Stimulated activated CD4-positive, alpha-beta T cell treated with anti-CD3 and anti-CD28 coated beads, Interleukin-4, amount 100 ng/mL, for 1 hour (primary cell): Measurements from ENCODE around the gene RTN4.
"Not testable (repeated sequence)": the region's sequence is repeated elsewhere in the genome, so short reads cannot be mapped to it uniquely, and the experiment has no call there.

Source experiments
- DNase-seq: peaks from one replicate; pipeline ENCODE4 v3.0.0-alpha.2; 2020

The RTN4 gene

DNA sequence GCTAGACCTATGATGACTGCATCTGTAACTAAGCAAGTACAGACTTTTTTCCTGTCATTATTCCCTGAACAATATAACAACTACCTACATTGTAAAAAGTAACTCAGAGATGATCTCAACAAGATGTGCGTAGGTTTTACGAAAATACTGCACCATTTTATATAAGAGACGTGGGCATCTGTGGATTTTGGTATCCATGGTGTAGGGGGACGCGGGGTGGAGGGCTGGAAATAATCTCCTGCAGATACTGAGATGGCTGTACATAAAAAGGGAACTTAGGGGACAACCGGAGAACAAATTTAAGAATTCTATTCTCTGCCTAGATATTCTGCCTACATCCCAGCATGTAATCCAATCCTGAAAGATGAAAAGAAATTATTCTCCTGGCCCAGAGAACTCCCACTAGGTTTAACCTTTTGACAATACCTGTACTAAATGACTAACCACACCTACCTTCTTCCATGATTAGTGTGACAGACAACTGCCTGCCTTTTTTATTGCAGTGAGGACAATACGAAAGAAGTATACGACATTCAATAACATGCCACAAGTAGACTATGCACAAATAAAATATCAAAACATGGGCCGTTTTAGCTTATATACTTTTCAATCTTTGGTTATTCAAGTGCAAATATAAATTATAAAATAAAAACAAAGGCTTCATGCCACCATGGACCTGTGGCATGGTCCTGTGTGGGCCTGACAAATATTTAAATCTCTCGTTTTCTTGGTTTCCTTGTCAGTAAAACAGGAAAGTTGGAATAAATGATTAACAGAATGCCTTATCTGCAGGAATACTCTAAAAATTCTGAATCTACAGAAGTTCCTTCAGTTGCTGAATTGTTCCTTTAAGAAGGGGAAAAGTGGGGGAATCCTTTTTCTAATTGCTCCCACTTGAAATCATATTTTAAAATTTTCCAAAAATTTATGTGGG, 46.3 kb downstream of the RTN4 start:
- no peak for DNase-seq

DNA sequence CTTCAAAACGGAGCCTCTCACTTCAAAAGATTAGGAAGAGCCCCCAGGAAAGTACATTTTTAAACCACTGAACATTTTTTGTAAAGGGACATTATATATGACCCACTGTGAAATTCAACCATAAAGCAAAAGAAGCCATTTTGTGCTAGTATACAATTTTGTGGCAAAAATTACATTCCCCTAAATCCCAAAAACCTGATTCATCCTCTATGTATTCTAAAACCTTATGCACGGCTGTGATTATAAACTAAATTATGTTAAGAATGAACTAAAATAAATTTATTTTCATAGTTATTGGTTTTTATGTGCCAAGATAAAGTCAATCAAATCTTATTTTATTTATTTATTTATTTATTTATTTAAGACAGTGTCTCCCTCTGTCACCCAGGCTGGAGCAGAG, 48.5 kb downstream of the RTN4 start:
- DNase-seq: no peak

DNA sequence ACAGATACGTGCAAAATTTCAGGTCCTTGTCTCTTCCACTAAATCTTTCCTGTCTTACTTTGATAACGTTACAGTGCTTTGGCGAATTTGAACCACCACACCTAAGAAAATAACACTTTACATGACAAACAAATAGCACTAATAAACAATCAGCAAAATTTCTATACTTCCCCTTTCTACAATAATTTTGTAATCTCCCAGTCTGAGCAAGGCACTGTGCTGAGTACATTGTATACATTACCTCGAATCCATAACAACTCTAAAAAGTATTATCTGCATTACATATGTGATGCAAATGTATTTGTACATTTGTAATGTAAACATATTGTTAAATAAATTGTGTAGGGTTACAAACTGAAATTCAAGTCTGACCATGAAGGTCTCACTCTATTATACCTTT, 49.9 kb downstream of the RTN4 start:
- DNase-seq: no peak

DNA sequence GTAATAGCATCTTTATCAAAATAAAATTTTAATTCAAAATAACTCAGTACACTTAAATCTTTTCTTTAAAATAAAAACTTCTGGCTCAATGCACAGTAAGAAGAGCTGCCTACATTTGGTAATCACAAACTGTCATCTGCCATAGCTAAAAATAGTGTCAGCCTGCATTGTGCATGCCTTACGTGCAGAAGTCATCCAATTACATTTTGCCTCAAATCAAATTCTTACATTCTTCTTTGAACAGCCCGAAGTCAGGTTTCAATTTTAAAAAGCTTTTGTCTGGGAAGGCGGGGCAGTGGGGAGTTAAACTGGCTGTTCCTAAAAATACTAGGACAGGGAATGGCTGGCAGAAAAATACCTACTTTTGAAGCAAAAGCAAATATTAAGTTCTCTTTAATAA, 51.1 kb downstream of the RTN4 start:
- no peak for DNase-seq

DNA sequence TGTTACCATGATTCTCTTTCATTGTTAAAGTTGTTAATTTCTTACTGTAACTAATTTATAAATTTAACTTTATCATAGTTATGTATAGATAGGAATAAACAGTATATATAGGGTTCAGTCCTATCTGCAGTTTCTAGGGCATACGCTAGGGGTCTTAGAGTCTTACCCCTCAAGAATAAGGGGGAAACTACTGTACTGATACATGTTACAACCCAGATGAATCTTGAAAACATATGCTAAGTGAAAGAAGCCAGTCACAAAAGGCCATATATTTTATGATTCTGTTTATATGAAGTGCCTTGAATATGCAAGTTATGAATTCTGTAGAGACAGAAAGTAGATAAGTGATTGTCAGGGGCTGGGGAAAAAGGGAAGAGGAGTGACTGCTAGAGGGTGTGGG, 52.4 kb downstream of the RTN4 start:
- no peak for DNase-seq

DNA sequence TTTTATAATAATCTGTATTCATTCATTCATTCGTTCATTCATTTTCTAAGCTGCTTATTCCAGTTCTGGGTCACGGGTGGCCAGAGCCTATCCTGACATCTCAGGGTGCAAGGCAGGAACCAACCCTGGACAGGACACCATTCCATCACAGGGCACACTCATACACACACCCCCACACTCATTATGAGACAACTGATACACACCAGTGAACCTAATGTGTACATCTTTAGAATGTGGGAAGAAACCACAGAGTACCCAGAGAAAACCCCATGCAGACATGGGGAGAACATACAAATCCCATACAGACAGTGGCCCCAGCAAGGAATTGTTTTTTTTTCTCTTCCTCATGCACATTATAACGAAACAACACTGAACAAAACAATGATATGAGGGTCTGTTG, 54.7 kb downstream of the RTN4 start:
- no peak for DNase-seq

DNA sequence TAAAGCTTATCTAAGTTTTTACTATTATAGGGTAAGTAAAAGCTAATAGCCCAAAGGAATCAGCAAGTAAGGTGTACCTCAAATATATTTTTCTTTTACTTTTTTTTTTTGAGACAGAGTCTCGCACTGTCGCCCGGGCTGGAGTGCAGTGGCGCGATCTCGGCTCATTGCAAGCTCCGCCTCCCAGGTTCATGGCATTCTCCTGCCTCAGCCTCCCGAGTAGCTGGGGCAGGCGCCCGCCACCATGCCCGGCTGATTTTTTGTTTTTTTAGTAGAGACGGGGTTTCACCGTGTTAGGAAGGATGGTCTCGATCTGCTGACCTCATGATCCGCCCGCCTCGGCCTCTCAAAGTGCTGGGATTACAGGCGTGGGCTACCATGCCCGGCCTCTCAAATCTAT, 59.6 kb downstream of the RTN4 start:
- DNase-seq: not testable (repeated sequence)

DNA sequence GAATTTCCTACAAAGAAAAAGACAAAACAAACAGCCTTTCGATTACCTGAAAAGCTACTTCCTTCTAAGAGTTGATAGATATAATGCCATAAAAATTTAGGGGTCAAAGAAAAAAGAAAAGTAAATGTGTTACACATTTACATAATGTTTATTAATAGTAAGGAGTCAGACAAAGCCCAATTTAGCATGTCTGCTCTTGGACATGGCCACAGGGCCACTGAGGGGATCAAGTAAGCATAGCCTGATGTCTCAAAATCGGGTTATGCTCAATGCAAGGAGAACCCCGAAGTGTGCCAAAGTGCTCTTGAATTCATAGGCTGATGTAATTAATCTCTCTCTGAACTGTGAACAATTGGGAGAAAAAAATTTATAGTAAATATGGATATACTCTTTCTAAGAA, 61.6 kb downstream of the RTN4 start:
- no peak for DNase-seq

DNA sequence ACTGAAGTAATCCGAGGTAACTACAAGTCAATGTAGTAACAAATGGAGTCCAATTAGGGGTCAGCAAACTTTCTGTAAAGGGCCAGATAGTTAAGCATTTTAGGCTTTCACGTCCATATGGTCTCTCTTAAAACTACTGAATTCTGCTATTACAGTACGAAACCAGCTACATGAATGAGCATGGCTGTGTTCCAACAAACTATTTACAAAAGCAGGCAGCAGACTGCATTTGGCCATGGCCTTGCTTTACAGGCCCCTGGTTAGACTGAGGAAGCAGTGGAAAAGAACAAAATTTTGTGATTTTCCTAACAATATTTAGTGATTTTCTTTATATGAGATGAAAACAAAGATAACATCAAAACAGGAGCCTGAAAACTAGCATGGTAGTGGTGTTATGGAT, 64.0 kb downstream of the RTN4 start:
- no peak for DNase-seq

DNA sequence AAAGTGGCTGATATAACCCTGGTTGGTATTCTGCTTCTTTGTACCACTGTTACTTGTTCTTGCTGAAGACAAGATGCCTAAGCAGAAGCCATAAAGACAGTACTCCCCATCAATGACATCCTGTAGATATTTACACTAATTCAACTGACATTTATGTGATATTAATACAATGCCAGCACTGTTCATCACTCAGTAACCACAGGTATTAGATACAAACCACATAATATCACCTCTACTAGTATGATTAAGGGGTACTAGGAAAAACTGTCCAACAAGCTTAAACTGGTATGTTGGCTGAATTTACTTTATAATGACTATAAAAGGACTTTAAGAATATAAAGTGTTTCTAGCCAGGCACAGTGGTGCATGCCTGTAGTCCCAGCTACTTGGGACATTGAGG, 65.8 kb downstream of the RTN4 start:
- DNase-seq: no peak

DNA sequence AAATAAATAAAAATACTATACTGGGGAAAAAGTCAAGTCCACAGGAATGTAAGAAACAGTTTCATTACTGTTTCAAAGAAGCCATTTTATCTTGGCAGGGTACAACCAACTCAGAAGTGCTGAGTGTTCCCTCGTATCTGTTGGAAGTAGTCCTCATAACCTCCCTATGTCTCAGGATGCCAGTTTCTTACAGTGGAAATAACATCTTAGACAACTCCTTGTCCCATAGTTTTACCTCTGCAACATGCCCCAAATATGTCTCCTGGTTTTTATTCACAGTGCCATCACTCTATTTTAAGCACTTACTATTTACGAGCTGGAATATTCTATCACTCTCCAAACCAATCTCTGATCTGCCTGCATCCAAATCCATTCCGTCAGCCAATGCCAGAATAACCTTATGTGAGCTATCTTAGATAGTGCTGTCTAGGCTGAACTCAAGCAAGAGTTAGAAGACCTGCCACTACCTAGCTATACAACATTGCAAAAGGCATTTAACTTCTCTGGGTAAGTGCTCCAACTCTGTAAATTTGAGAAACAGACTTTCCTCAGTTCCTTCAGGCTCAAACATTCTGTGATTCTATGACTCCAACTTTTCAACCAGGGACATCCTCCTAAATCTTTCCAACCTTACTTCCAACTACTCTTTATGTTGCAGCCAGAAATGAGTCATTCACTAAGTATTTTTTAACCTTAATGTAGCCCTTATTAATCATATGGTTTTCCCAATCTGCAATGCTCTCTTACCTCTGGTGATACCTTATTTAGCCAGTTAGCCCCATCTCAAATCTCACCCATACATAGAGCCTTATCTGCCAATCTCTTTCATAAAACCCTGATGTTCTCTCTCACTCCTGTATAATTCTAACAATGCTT, 66.7 kb downstream of the RTN4 start:
- no peak for DNase-seq

DNA sequence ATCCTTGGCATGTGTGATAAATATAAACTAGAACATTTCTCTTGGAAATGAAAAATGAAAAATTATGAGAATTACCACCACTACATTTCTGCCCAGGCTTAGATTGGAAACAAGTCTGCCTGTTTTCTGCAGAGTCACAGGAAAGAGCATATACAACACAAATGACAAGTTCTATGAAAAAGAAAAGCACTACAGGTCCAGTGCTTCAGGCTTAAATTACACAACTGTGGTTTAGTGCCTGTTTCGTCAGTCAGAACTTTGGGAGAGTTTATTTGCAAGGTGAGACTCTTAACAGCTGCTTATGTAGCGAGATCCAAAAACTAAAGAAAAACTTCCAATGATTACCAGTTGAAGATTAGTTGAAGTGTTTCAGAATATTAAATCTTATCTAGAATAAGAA, 68.9 kb downstream of the RTN4 start:
- no peak for DNase-seq

DNA sequence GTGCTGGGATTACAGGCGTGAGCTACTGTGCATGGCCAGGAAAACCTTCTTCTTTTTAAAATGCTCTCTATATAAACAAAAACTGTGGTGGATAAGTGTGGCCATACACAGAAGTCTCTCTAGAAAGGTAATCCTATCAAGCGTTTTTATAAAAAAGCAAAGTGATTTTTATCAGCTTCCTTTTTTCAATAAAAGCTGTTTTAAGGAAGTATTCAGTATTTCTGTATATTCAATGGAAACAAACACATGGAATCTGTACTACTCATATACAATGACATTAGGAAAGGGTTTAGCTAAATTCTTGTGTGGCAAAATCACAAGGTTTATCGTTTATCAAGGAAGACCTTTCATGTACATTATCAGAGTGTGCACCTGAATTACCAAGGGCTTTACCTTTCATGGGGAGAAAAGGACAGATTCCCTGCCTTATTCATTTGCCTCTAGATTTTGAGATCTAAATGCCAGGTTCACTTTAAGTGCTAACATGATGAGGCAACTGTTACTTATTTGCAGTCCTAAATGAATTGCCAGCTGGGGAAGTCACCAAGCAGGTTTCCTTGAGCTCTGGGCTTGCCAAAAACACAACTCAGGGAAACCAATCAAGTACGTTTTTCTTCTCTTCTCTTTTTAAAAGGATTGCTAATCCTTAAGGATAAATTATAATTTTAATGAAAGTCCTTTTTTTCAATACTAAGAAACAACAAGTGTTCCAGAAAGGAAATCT, 70.8 kb downstream of the RTN4 start:
- no peak for DNase-seq

DNA sequence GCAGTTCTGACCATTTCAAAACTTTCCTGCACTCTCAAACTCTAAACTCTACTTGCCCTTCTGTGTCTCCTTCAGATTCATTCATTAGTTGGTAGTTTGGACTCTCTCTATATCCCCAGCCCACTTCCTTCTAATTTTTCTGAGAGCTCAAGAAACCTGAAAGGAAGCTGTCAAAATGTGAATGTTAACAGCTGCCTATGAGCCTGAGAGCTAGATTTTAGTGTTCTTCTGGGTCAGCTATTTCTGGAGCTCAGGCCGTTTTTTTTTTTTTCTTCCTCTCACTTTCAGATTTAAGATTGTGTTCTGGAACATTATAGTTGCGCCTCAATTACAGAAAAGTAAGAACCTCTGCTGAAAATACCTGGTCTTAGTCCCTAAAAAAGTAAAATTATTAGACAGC, 73.1 kb downstream of the RTN4 start:
- DNase-seq: no peak

DNA sequence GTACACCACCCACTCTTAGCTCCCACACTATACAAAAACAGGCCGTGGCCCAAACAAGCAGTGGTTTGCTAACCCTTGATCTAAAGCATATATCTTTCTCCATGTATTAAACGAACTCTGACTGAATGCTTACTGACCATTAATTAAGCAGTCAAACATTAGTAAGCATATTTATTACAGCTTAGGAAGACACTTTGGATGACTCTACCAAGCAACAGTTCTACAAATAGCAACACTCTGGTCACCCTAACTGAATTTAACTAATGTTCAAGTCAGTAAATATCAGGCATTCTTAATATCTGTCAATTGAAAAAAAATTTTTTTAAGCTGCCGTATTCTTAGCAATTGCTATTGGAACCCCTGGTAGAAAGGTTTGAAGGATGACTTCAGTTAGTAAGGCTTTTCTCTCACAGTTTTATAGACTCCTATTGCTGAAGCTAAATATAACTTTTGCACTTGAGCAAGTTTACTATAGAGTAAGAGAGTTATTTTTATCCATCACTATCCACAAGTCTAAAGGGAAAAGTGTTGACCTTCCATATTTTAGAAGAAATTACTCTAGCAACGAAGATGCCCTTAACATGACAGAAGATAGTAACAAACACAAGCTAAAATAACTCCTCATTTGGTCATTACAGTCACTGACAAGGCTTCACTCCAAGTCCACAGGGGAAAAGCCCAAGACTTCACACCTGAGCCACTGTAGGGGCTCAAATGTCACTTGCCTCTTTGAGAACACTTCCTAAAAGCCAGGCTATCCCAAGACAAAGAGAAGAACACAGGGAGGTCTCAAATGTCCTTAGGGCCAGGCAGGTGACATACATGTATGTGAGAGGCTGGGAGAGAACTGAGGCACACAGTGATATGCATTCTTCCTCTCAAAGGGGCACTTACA, 74.4 kb downstream of the RTN4 start:
- DNase-seq: no peak

DNA sequence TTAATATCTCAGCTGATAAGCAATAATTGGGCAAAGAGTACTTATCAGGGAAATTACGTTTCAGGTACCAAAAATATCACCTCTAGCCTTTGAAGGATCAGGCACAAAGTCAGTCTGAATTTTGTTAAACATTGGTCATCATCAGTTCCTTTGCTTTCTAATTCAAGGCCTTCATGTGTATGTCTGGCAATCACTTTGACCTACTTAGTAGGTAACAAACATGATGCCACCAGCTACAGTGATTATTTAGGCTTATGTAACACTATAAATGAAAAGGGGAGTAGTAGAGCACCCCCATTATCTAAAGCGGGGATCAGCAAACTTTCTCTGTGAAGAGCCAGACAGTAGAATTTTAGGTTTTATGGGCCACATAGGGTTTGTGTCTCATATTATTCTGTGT, 75.1 kb downstream of the RTN4 start:
- no peak for DNase-seq

DNA sequence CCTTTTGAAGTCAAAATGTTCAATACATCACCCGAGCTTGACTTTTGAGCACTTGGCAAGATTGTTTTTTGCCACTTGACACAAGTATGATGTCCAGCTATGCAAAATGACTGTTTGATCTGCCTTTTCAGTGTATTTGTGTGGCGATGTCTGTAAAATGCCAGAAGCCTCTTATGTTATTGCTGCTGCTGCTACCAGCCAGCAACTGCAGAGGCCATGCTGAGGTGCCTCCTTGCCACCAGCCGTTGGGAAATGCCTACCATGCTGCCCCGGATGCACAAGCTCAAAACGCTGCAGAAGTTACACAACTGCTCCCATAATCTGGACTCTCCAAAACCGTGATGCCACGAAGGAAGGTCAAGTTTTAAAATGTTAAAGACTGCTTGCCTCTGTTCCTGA, 80.3 kb downstream of the RTN4 start:
- no peak for DNase-seq

DNA sequence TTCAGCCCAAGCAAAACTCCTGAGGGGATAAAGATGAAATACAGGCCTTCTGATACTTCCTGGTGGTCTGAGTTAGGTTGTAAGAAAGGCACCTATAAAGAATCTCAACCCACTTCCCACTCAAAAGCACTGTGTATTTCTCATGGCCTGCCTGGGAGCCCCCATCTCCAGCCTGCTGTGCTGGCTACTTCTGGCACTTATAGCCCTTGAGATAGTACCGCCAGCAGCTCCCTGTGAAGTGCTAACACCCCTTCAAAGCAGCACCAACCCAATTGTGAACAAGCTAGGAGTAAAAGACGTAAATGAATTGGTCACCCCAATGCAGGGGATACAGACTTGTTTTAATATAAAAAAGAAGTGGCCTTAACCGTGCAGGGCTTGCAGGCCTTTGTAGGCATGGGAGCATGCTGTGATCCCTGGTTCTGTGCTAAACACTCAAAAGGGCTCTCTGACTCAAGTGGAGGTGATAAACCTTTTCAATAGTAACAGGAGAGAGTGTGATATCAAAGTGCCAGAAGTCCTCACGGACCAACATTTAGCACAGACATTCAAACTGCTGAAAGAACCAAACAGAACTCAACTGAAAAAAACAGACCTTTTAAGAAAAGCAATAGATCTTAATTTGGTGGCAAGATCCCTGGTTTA, 80.8 kb downstream of the RTN4 start:
- no peak for DNase-seq

DNA sequence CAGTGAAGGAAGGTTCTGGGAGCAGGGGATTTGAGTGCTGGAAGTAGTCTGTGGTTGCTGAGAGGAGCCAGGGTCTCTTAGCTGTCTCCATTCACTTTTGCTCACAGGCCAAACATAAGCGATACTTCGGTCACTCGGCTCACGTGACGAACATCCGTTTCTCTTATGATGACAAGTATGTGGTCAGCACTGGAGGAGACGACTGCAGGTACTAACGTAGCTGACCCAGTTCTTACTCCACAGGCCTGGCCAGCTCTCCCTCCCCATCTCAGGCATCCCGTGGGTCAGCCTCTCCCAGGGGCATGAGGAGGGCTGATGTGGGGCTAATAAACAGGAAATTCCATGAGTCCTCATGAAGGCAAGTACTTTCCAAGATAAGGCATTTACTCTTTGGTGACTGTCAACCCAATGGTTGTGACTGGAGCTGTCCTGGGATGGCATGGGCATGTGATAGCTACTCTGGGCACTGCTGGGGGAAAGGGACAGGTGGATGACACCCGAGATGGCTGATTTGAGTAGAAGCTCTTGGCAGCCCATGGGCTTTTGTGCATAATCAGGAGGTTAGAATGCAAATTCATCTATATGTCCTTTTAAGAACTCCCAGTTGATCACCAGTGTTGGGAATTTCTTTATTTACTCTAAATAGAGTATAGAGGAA, 81.6 kb downstream of the RTN4 start:
- no peak for DNase-seq

DNA sequence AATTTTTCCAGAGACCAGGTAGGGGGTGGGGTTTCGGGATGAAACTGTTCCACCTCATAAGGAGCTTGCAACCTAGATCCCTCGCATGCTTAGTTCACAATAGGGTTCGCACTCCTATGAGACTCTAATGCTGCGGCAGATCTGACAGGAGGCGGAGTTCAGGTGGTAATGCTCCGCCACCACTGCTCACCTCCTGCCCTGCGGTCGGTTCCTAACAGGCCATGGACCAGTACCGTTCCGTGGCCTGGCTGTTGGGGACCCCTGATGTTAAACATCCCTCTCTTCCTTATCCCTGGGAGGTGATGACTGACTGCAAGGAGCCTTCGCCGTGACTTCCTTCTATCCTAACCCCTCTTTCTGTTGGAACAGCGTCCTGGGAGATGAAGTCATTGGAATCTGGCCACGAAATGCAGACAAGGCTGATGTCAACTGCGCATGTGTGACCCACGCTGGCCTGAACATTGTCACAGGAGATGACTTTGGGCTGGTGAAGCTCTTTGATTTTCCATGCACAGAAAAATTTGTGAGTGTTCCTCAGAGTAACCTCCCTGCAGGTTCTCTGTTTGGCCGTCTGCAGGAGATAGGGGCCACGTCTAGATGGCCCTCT, 82.4 kb downstream of the RTN4 start:
- no peak for DNase-seq

DNA sequence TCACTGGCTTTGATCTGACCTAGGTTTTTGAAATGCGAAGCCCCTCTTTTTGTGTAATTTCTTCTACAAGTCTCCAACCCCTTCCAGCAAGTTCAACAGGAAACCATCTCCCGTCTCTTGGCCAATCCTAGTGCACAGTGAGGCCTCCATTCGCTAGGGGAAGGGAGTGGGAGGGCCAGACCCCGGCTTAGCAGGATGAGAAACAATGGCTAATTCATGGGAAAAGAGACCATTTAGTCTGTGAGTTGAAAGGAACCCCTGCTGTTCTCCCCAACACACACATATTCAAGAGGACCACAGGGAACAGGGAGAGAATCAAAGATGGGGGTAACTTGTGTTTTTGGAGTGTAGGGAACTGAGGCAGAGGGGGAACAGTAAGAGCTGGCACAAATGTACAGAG, 83.0 kb downstream of the RTN4 start:
- no peak for DNase-seq
